Kidney (tissue), 14 donors: ENCODE results near the gene LDHB. TPM values are rescaled to one million over a fixed set of nuclear protein-coding genes. Genes with fewer than 3 reads are reported as not detected.

Experiments
- DNase-seq, 5 donors: peaks; one replicate each; pipeline ENCODE4 v3.0.0-alpha.2; 2013 to 2020
- FAIRE-seq: peaks from 2 replicates; lab custom pipeline; 2012; peaks lifted over from hg19 to GRCh38; lab: Jason Lieb, UNC
- H3K27ac ChIP-seq, 2 donors: one replicate each; pipeline ENCODE4 v1.7.0; 2013; ENCODE audit warnings: low read depth in 2 of 2, low read length in 2 of 2, inconsistent platforms in 1 of 2
- H3K27me3 ChIP-seq: one replicate; pipeline ENCODE4 v1.7.1; 2013; ENCODE audit warnings: low read length, inconsistent platforms; ENCODE audit not compliant: control insufficient read depth, insufficient read depth
- H3K36me3 ChIP-seq, 3 donors: one replicate each; pipeline versions ENCODE4 v1.7.0 to v1.7.1; 2013; ENCODE audit warnings: low read length in 3 of 3, control low read depth in 1 of 3, inconsistent platforms in 1 of 3; ENCODE audit not compliant: insufficient read depth in 3 of 3, control insufficient read depth in 2 of 3
- H3K4me1 ChIP-seq, 3 donors: one replicate each; pipeline versions ENCODE4 v1.7.0 to v1.7.1; 2013; ENCODE audit warnings: low read length in 3 of 3, inconsistent platforms in 1 of 3, low read depth in 1 of 3; ENCODE audit not compliant: control insufficient read depth in 2 of 3, insufficient read depth in 2 of 3
- H3K4me3 ChIP-seq, 3 donors: one replicate each; pipeline versions ENCODE4 v1.7.0 to v1.8.1; 2013; ENCODE audit warnings: low read length in 3 of 3, control low read depth in 1 of 3, inconsistent platforms in 1 of 3
- H3K9ac ChIP-seq, 3 donors: one replicate each; pipeline versions ENCODE4 v1.7.0 to v1.7.1; 2013; ENCODE audit warnings: low read length in 3 of 3, control low read depth in 1 of 3, inconsistent platforms in 1 of 3
- H3K9me3 ChIP-seq, 3 donors: one replicate each; pipeline versions ENCODE4 v1.7.0 to v1.7.1; 2013; ENCODE audit warnings: low read length in 3 of 3, control low read depth in 1 of 3, inconsistent platforms in 1 of 3; ENCODE audit not compliant: control insufficient read depth in 2 of 3, insufficient read depth in 1 of 3
- CTCF ChIP-seq: IDR thresholded peaks from 3 replicates; pipeline ENCODE4 v1.5.1; 2012; ENCODE audit warnings: mild to moderate bottlenecking, moderate library complexity, borderline replicate concordance; ENCODE audit not compliant: insufficient read depth; ENCODE audit errors: extremely low read depth
- intact Hi-C: fragments of 100-400 bp; cut with DNase I; formaldehyde crosslinking; loops from one replicate; pipeline ENCODE4 v1.11.1; 2022
- polyA plus RNA-seq: library from polyadenylated mRNA; stranded (reverse); fragments of 350-450 nt; fragmentation: Illumina TruSeq; extraction: RNeasy Lipid Tissue Mini Kit (QIAGEN cat#74804); gene quantifications from one replicate; pipeline ENCODE4 v1.2.3, GENCODE V29; 2014; ENCODE audit warnings: low read depth, low replicate concordance; ENCODE audit not compliant: insufficient read depth
- total RNA-seq: library from RNA; stranded (reverse); fragmentation: NEBNext Ultra II Directional; extraction: Animal tissue kit (Norgen Biotek cat#: 25700); gene quantifications from one replicate; pipeline ENCODE4 v1.2.1, GENCODE V29; 2021
- donor health status: control.
- donor health status: control.
- donor health status: control.
- donor health status: control.
- donor health status: control.
- donor health status: DM: yes; HTN: yes; CAD: no.
- donor health status: Normal renal cell carcinoma (clear cell type).

LDHB gene
- total and polyA plus RNA-seq, 2 donors from 2014 or later = 1,158 to 2,485 TPM

DNA sequence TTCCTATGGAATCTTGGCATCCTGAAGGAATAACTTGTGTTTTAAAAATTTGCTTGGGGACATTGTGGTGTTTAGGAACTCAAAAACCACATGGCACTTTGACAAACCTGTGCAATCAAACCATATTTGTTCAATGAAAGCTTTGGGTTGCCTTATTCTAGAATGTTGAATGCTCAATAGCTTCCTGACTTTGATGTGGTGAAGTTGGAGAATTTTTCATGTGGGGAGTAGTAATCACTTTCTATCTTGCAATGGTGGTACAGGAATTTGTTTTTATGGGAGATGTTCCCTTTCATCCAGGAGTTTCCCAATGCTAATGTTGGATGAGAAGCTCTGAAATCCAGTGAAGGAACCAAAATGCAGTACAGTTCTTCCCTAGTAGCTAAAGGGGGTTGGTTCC lies 42.2 kb upstream of the LDHB start:
- DNase-seq (no peak), FAIRE-seq (no peak)
- no peaks in the 10 kb centered on the region for H3K36me3 ChIP-seq
- no peak overlapping the region for H3K9ac ChIP-seq
- no peaks in the 10 kb centered on the region for H3K27me3 ChIP-seq
- no peak overlapping the region for H3K4me3 ChIP-seq
- H3K27ac ChIP-seq = no peak overlapping the region
- no peaks in the 10 kb centered on the region for H3K4me1 ChIP-seq
- H3K9me3 ChIP-seq = no peaks in the 10 kb centered on the region
- TF ChIP-seq CTCF = no peak
- intact Hi-C loops = no loop called here

DNA sequence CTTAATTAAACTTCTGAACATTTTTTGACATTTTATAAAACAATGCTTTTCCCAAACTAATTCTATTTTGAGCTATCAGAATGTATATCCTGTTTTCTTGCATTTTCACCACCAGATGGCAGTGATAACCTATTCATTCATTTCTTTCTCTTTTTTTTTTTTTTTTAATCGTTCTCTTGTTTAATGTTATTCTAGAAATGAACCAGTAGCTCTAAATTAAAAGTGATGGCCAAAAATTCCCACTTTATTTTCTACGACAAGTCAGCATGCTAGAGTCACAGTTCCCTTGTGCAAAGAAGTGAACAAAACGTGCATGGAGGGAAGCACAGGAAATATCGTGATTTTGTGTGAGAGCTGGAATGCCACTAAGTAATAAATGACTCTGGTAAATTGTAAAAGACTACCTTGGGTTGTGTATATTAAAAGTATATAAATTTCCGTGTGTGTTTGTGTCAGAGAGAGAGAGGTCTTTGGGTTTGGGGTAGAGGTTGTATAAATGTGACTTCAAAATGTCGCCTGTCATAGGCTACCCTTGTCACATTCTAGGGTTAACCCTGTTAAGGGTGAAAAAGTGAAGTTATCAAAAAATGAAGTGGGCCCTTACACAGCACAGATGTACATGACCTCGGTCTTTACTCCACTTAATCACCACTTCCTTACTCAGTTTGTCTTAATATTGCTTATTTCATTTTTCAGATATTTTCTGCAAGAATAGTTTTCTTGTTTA lies 40.4 kb upstream of the LDHB start:
- Histone ChIP-seq H3K9me3 (no peaks in the 10 kb centered on the region), H3K36me3 (no peaks in the 10 kb centered on the region), H3K27me3 (no peaks in the 10 kb centered on the region), H3K4me1 (no peaks in the 10 kb centered on the region), H3K9ac (no peak overlapping the region), H3K4me3 (peak overlapping the region in 1 of 3 donors; percentile 27), H3K27ac (no peak overlapping the region)
- peak; percentile 55 for TF ChIP-seq CTCF
- intact Hi-C loops = no loop called here
- FAIRE-seq (peak; percentile 99), DNase-seq (peak in 2 of 5 donors; percentile 68 to 87)

DNA sequence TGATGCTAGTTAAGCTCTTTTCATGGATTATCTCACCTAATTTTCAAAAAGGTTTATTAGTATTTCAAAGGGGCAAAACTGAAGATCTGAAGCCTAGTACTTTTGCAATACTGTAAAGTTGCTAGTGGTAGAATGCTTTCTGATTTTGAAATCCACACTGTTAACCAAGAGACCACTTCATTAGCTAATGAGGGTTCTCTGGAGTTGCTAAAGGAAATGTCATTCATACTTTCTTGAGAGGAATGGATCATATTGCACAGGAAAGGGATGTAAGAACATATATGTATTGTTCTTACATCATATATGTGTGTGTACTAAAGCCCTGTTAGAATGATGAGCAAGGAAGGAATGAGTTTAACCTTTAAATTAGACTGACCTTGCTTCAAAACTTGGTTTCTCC lies 39.0 kb upstream of the LDHB start:
- no peak for TF ChIP-seq CTCF
- no peak overlapping the region for H3K9ac ChIP-seq
- H3K4me1 ChIP-seq = no peaks in the 10 kb centered on the region
- DNase-seq (no peak), FAIRE-seq (no peak)
- H3K27me3 ChIP-seq = no peaks in the 10 kb centered on the region
- H3K27ac ChIP-seq = no peak overlapping the region
- no peak overlapping the region for H3K4me3 ChIP-seq
- intact Hi-C loops = no loop called here
- H3K9me3 ChIP-seq = no peaks in the 10 kb centered on the region
- H3K36me3 ChIP-seq = no peaks in the 10 kb centered on the region
